Uterus (tissue), 2 donors: ENCODE measurements around the gene BBC3.

ENCODE experiments used
- CTCF ChIP-seq, 4 experiments: fragments of 200-600 bp in 2 of 4; fragments of 450-650 bp in 2 of 4; sonication (generic) in 2 of 4; IDR thresholded peaks; one replicate each; pipeline ENCODE4 v1.5.1; 2016 to 2019; ENCODE audit warnings: antibody characterized with exemption in 4 of 4, mild to moderate bottlenecking in 2 of 4, moderate library complexity in 1 of 4
- POLR2A ChIP-seq, 2 donors: fragments of 450-650 bp; IDR thresholded peaks; one replicate each; pipeline ENCODE4 v1.6.1; 2016; ENCODE audit warnings: antibody characterized with exemption in 2 of 2, mild to moderate bottlenecking in 1 of 2, moderate library complexity in 1 of 2

- TF ChIP-seq CTCF (IDR thresholded peaks at IDR 0.05): no peak
- no peak for TF ChIP-seq POLR2A (IDR thresholded peaks at IDR 0.05)
Observed at GRCh38 chr19:47240556-47240955, 9.6 kb upstream of the BBC3 start.
